ENCODE measurements around the gene NUP188. TPM values are rescaled to one million over a fixed set of nuclear protein-coding genes. Genes with fewer than 3 reads are reported as not detected.

Gene NUP188
- total RNA-seq, 1 donor from 2014 or later: 42.4 TPM

DNA sequence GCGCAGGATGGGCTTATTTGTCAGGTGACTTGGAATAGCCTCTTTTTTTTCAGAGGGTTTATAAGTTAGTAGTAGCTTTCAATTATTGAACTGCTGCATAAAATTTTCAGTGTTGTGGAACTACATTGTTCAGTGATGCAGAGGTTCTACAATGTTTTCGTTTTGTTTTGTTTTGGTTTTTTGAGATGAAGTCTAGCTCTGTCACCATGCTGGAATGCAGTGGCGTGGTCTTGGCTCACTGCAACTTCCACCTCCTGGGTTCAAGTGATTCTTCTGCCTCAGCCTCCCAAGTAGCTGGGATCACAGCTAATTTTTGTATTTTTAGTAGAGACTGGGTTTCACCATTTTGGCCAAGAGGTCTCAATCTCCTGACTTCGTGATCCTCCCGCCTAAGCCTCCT lies 22.0 kb downstream of the NUP188 start:
- no peaks in the 10 kb centered on the region for H3K9me3 ChIP-seq
- no peak for ATAC-seq
- H3K4me1 ChIP-seq: no peaks in the 10 kb centered on the region
- peaks cover 93% of the 10 kb centered on the region for H3K36me3 ChIP-seq
- DNase-seq: no peak
- no peak overlapping the region for H3K4me3 ChIP-seq
- TF ChIP-seq, protein P1, sequence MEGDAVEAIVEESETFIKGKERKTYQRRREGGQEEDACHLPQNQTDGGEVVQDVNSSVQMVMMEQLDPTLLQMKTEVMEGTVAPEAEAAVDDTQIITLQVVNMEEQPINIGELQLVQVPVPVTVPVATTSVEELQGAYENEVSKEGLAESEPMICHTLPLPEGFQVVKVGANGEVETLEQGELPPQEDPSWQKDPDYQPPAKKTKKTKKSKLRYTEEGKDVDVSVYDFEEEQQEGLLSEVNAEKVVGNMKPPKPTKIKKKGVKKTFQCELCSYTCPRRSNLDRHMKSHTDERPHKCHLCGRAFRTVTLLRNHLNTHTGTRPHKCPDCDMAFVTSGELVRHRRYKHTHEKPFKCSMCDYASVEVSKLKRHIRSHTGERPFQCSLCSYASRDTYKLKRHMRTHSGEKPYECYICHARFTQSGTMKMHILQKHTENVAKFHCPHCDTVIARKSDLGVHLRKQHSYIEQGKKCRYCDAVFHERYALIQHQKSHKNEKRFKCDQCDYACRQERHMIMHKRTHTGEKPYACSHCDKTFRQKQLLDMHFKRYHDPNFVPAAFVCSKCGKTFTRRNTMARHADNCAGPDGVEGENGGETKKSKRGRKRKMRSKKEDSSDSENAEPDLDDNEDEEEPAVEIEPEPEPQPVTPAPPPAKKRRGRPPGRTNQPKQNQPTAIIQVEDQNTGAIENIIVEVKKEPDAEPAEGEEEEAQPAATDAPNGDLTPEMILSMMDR (IDR thresholded peaks at IDR 0.05): no peak
- no peak overlapping the region for H3K27ac ChIP-seq
- intact Hi-C loops (cut with DNase I): no loop called here
- H3K27me3 ChIP-seq (ENCODE audit: low read depth): no peaks in the 10 kb centered on the region

DNA sequence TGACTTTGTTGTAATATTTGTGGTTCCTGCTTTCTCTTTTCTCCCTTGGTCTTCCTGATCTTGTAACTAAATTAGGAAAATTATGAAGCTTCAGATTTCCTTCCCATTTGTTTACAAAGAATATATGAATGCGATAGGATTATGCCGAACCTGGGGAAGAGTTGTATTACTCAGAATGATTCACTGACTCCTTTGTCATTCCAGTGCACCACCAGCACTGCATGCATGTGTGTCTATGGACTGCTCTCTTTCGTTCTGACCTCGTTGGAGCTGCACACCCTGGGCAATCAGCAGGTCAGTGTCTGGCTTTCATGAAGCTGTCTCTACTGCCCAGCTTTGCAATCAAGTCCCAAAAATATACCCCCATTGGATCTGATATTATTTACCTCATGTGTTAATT lies 25.5 kb downstream of the NUP188 start:
- TF ChIP-seq, protein P1 (IDR thresholded peaks at IDR 0.05): no peak
- intact Hi-C loops (cut with DNase I): no loop called here
- H3K4me1 ChIP-seq: no peaks in the 10 kb centered on the region
- no peaks in the 10 kb centered on the region for H3K9me3 ChIP-seq
- no peak overlapping the region for H3K27ac ChIP-seq
- no peak overlapping the region for H3K4me3 ChIP-seq
- ATAC-seq (no peak), DNase-seq (no peak)
- no peaks in the 10 kb centered on the region for H3K27me3 ChIP-seq (ENCODE audit: low read depth)
- peaks cover 100% of the 10 kb centered on the region for H3K36me3 ChIP-seq

DNA sequence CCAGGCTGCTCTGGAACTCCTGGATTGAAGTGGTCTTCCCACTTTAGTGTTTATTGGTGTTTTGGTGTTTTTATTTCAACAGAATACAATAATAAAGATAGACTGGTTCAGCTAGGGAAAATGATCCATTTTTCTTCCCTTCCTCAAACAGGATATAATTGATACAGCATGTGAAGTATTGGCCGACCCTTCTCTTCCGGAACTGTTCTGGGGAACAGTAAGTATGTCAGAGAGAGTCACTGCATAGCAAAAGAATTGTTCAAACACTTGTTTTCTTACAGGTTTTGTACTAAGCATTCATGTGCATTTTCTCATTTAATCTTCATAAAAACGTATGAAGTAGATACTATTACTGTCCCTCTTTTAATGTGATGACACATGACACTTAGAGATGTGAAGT lies 31.6 kb downstream of the NUP188 start:
- intact Hi-C loops (cut with DNase I): no loop called here
- Histone ChIP-seq H3K36me3 (peaks cover 97% of the 10 kb centered on the region), H3K27me3 (ENCODE audit: low read depth) (no peaks in the 10 kb centered on the region), H3K27ac (no peak overlapping the region), H3K4me1 (no peaks in the 10 kb centered on the region), H3K4me3 (no peak overlapping the region), H3K9me3 (no peaks in the 10 kb centered on the region)
- TF ChIP-seq, protein P1 (IDR thresholded peaks at IDR 0.05): no peak
- DNase-seq (no peak), ATAC-seq (no peak)

DNA sequence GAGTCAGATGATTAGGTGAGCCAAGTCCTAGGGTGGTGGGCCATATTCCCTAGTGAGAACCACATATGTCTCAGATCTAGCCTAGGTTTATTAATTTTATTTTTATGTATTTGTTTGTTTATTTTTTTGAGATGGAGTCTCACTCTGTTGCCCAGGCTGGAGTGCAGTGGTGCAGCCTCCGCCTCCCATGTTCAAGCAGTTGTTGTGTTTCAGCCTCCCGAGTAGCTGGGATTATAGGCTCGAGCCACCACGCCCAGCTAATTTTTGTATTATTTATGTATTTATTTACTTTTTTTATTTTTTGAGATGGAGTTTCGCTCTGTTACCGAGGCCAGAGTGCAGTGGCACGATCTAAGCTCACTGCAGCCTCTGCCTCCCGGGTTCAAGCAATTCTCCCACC lies 36.0 kb downstream of the NUP188 start:
- Histone ChIP-seq H3K4me1 (no peaks in the 10 kb centered on the region), H3K9me3 (no peaks in the 10 kb centered on the region), H3K27me3 (ENCODE audit: low read depth) (no peaks in the 10 kb centered on the region), H3K4me3 (no peak overlapping the region), H3K36me3 (peaks cover 99% of the 10 kb centered on the region), H3K27ac (no peak overlapping the region)
- intact Hi-C loops (cut with DNase I): no loop called here
- TF ChIP-seq, protein P1 (IDR thresholded peaks at IDR 0.05): no peak
- ATAC-seq (no peak), DNase-seq (no peak)

DNA sequence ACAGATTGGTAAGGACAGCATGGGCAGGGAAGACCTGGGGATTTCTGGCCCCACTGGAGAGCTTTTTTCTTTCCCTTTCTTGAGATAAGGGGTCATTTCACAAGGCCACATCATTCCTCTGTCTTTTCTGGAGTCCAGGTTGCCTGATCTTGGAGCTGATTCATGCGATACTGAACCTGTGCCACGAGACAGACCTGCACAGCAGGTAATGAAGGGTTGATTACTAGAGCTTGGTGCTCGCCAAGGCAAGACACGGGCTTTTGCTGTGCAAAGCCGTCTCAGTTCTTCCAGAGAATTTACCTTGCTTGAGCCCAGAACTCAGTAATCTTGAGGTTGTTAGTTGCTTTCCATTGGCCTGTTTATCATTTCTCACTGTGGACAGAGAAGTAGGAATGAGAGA lies 39.2 kb downstream of the NUP188 start:
- intact Hi-C loops (cut with DNase I): no loop called here
- TF ChIP-seq, protein P1 (IDR thresholded peaks at IDR 0.05): no peak
- ATAC-seq (no peak), DNase-seq (no peak)
- H3K4me3 ChIP-seq: no peak overlapping the region
- H3K36me3 ChIP-seq: peaks cover 98% of the 10 kb centered on the region
- no peak overlapping the region for H3K27ac ChIP-seq
- no peaks in the 10 kb centered on the region for H3K27me3 ChIP-seq (ENCODE audit: low read depth)
- no peaks in the 10 kb centered on the region for H3K4me1 ChIP-seq
- H3K9me3 ChIP-seq: no peaks in the 10 kb centered on the region

DNA sequence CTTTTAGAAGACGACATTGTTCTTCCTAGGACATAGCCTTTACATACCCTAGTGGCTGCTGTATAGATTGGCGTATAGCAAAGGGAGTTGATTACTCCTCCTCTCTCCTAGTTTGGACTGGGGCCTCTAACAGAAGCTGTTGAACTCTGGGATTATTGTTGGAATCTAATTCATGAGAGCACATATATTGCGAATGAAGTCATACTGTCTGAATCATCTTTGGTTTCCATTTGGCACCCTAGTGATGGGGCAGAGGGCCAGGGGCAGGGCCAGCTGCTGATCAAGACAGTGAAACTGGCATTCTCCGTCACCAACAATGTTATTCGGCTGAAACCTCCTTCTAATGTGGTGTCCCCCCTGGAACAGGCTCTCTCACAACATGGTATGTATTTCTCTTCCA lies 40.3 kb downstream of the NUP188 start:
- no peaks in the 10 kb centered on the region for H3K9me3 ChIP-seq
- TF ChIP-seq, protein P1 (IDR thresholded peaks at IDR 0.05): no peak
- peaks cover 97% of the 10 kb centered on the region for H3K36me3 ChIP-seq
- no peak for DNase-seq
- intact Hi-C loops (cut with DNase I): no loop called here
- H3K4me3 ChIP-seq: no peak overlapping the region
- H3K27me3 ChIP-seq (ENCODE audit: low read depth): no peaks in the 10 kb centered on the region
- no peaks in the 10 kb centered on the region for H3K4me1 ChIP-seq
- H3K27ac ChIP-seq: no peak overlapping the region
- ATAC-seq: no peak

Measured in lower lobe of right lung (tissue), 2 donors.